Measurements from ENCODE around the gene STX7.

The STX7 gene

DNA sequence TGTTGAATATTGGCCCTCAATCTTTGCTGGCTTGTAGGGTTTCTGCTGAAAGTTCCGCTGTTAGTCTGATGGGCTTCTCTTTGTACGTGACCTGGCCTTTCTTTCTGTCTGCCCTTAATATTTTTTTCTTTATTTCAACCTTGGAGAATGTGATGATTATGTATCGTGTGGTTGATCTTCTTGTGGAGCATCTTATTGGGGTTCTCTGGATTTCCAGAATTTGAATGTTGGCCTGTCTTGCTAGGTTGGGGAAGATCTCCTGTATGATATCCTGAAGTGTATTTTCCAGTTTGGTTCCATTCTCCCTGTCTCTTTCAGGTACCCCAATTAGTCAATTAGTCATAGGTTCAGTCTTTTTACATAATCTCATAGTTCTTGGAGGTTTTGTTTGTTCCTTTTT lies 89.1 kb downstream of the STX7 start:
- TF ChIP-seq, protein P1, sequence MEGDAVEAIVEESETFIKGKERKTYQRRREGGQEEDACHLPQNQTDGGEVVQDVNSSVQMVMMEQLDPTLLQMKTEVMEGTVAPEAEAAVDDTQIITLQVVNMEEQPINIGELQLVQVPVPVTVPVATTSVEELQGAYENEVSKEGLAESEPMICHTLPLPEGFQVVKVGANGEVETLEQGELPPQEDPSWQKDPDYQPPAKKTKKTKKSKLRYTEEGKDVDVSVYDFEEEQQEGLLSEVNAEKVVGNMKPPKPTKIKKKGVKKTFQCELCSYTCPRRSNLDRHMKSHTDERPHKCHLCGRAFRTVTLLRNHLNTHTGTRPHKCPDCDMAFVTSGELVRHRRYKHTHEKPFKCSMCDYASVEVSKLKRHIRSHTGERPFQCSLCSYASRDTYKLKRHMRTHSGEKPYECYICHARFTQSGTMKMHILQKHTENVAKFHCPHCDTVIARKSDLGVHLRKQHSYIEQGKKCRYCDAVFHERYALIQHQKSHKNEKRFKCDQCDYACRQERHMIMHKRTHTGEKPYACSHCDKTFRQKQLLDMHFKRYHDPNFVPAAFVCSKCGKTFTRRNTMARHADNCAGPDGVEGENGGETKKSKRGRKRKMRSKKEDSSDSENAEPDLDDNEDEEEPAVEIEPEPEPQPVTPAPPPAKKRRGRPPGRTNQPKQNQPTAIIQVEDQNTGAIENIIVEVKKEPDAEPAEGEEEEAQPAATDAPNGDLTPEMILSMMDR (IDR thresholded peaks at IDR 0.05; ENCODE audit: control insufficient read depth, extremely low read depth, insufficient read depth): no peak
- H3K4me3 ChIP-seq (ENCODE audit: low read depth, low read length): no peak overlapping the region
- DNase-seq (ENCODE audit: low read depth): no peak

DNA sequence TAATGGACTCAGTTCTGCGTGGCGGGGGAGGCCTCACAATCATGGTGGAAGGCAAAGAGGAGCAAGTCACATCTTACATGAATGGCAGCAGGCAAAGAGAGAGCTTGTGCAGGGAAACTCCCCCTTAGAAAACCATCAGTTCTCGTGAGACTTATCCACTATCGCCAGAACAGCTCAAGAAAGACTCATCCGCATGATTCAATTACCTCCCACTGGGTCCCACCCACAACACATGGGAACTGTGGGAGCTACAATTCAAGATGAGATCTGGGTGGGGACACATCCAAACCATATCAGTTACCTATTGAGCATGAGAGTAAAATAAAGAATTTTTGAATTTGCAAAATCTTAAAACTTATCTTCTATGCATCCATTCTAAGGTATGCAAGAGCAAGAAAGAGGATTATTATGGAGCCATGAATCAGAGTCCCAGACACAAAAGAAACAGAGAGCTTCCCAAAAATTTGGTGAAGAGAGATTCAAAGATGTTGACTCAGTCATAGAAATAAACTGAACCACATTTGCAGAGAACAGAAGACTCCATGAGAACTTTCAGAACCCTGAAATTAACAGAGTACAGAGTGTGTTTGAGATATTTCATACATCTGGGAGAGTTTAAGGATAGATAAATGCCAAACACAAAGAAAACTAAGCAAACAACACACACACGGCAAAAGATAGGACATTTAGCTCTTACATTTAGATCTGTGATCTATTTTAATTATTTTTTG lies 94.5 kb downstream of the STX7 start:
- TF ChIP-seq, protein P1 (IDR thresholded peaks at IDR 0.05; ENCODE audit: control insufficient read depth, extremely low read depth, insufficient read depth): no peak
- no peak overlapping the region for H3K4me3 ChIP-seq (ENCODE audit: low read depth, low read length)
- DNase-seq (ENCODE audit: low read depth): no peak

DNA sequence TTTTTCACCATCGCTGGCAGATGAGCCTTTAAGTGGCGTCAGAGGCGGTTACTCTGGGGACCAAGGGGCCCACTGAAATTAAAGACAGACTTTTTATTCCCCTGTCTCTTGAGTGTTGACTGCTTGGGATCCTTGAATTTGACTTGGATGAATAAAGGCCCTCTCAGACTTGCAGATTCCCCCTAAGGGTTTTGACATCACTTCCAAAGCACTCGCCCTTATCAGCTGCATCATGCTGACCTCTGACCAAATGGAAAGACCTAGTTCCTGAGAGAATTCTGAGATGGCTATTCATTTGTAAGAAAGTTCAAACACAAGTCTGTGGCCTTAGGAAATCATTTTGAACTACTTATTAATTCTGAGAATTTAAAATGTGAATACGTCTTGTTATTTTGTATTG lies 98.2 kb downstream of the STX7 start:
- DNase-seq (ENCODE audit: low read depth): no peak
- TF ChIP-seq, protein P1 (IDR thresholded peaks at IDR 0.05; ENCODE audit: control insufficient read depth, extremely low read depth, insufficient read depth): no peak
- H3K4me3 ChIP-seq (ENCODE audit: low read depth, low read length): no peak overlapping the region

DNA sequence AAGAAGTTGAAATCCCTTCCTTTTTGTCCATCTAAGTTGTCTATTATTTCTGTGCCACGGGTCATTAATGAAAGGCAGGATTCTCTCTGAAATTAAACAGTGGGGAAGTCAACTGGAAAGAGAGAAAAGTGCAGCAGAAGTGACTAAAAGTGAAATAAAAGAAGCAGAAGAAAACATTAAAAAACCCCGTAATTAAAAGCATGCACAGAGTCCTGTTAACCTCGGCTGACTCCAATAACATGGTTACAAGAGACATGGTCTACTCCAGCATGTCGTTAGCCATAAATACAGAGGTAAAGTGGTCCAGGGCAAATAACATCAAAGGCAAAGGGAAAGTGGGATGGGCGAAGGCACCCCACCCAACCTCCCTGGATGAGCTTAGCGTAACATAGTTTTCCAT lies 98.6 kb downstream of the STX7 start:
- H3K4me3 ChIP-seq (ENCODE audit: low read depth, low read length): no peak overlapping the region
- TF ChIP-seq, protein P1 (IDR thresholded peaks at IDR 0.05; ENCODE audit: control insufficient read depth, extremely low read depth, insufficient read depth): no peak
- DNase-seq (ENCODE audit: low read depth): no peak

DNA sequence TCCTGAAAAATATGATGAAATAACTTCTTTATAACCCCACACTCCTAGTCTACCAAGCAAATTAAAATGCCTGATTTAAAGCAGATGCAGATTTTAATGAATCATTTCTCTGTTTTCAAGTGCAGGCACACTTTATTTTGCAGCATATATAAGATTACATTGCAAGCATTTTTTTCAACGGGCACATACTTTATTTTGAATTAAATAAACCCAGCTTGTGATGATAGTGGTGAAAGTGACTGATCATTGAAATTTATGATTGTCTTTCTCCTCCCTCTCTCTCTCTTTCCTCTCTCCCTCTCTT lies 99.5 kb downstream of the STX7 start:
- TF ChIP-seq, protein P1 (IDR thresholded peaks at IDR 0.05; ENCODE audit: control insufficient read depth, extremely low read depth, insufficient read depth): no peak
- H3K4me3 ChIP-seq (ENCODE audit: low read depth, low read length): no peak overlapping the region
- no peak for DNase-seq (ENCODE audit: low read depth)

DNA sequence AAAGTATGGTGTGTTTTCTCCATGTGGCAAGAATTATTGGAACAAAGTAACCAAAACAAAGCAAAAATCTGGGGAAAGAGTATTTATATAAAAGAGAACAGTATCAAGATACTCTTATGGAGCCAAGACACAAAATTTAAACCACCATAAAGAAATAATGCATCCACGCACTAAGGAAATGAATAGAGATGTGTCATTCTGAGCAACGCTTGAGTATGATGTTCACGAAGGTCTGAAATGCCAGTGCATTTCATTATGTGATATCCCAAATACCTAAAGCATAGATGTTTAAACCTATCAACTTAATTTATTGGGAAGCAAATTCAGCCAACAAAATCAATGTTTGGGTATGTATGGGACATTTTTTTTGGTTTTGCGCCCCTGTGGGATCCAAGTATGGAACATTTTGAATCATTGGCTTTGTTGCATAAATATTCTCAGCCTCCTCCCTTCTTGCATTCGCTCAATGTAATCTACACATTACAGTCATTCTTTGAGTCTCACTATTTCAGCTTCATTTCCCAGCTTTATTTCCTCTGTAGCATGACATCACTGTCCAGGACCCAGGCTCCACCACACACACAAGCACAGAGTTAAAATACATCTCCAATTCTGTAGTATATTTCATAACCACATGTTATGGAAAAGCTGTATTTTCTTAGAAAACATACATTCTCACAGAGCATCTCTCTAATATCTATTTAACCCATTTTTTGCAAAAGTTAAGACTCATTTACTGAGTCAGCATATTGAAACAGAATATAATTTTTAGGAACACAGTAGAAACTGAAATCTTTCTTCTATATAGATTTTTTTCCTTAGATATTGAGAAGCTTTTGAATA lies 100.0 kb downstream of the STX7 start:
- TF ChIP-seq, protein P1 (IDR thresholded peaks at IDR 0.05; ENCODE audit: control insufficient read depth, extremely low read depth, insufficient read depth): no peak
- no peak overlapping the region for H3K4me3 ChIP-seq (ENCODE audit: low read depth, low read length)
- no peak for DNase-seq (ENCODE audit: low read depth)
